Epidermal melanocyte (primary cell): ENCODE data around the gene KCNH4.
"Not testable (repeated sequence)": the region's sequence is repeated elsewhere in the genome, so short reads cannot be mapped to it uniquely, and the experiment has no call there.

Experiments used
- DNase-seq: peaks from one replicate; pipeline ENCODE4 v3.0.0; 2011; ENCODE audit warnings: low spot score; ENCODE audit not compliant: insufficient read length

Gene KCNH4

DNA sequence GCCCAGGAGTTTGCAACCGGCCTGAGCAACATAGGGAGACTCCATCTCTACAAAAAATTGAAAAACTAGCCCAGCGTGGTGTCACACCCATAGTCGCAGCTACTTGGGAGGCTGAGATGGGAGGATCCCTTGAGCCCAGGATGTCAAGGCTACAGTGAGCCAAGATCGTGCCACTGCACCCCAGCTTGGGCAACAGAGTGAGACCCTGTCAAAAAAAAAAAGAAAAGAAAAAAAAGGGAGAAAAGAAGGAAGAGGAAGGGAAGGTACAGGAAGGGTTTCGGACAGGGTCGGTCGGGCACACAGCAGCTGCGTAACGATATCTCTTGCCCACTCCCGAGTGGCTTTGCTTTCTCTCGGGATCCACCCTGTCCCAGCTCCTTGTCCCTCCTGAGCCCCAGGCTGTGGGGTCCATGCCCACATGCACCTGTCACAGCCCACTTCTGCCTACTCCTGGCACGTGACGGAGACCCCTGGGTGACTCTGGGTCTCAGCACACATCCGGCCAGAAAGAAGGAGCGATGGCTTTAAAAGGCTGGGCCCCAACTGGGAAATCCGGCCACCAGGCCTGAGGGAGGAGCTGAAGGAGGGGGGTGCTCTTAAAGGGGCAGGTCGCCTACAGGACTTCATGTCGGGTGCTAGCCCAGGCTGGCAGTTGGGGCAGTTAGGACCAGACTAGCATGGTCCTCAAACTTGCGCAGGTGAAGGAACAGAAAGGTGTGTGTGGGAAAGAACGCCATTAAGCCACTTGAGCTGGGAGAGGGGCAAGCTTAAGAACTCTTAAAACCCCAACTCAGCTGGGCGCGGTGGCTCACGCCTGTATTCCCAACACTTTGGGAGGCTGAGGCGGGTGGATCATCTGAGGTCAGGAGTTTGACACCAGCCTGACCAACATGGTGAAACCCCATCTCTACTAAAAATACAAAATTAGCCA is 13.3 kb upstream of the KCNH4 start, which contains the start of gene GHDC:
TSS of gene GHDC (minus strand) at position 526 of the 931 bp plus-strand sequence. CDS start 913 bp downstream, outside the sequence.
- DNase-seq: peak; percentile 89

DNA sequence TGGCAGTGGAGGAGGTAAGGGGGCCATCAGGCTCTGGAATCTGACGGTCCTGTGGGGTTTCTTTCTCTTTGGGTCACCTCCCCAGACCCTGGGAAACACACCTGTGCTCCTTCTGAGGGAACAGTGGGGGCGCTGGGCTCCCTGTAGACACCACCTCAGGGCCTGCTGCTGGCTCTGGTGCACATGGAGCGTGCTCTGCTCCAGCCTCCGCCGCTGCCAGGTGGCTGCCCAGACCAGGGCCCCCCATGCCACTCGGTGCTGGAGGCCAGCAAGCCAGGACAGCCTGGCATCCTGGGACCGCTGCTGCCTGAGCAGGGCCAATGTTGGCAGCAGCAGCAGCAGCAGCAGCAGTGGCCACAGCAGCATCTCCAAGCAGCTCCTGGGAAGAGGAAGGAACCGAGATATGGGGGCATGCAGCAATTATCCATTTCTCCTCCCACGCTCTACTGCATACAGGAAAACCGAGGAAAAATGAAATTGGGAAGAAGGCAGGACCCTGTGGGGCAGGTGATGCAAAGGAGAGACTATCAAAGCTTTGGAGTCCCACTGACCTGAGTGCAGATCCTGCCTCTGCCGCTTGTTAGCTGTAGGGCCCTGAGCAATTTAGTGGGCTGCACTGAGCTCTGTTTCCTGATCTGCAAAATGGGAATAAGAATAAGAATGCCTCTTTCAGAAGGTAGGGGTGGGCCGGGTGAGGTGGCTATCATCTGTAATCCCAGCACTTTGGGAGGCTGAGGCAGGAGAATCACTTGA is 12.4 kb upstream of the KCNH4 start:
- no peak for DNase-seq

DNA sequence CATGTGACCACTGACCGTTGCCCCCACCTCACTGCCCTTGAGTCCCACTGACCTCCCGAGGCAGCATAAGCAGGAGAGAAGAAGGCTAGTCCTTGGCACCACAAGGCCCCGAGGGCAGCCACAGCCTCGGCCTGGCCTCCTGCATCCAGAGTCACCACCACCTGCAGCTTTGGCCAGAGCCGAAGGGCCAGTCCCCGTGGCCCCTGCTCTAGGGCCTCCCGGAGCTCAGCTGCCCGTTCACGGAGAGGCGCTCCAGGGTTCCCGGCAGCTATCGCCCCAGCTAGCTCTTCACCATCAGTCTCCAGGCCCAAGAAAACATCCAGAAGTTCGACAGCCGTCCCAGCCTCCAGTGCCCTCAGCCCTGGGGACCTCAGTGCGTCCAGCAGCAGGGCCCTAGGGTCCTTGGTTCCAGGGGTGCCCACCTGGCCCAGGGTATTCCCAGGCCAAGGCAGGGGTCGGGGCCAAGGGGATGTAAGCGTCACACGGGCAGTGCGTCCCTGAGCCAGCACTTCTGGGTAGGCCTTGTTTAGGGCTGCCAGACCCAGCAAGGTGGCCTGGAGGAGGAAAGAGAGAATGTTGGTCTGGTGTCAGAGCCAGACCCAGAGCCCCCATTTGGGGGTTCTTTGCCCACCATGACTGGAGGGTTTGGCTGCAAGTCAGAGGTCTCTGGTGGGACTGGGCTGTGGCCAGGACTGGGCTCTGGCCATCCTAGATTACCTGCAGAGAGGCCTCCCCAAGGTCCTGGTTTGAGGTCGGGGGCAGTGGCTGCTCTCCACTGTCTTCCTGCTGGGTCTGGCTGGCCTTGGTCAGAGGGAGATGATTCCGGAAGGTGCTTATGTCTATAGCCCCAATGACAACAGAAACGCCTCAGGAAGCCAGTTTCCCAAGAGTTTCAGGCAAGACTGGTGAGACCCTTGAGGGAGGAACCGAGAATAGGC is 11.5 kb upstream of the KCNH4 start:
- DNase-seq: no peak

DNA sequence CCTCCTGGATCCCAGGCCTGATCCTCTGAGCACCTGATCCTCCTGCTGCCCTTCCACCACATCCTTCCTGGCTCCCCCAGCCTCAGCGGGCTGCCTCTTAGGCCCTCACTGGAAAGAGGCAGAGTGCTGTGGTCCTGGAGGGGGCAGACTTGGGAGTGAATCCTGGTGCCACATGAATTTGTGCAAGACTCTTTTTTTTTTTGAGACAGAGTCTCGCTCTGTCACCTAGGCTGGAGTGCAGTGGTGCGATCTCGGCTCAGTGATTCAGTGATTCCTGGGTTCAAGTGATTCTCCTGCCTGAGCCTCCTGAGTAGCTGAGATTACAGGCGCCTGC is 10.3 kb upstream of the KCNH4 start:
- DNase-seq: no peak

DNA sequence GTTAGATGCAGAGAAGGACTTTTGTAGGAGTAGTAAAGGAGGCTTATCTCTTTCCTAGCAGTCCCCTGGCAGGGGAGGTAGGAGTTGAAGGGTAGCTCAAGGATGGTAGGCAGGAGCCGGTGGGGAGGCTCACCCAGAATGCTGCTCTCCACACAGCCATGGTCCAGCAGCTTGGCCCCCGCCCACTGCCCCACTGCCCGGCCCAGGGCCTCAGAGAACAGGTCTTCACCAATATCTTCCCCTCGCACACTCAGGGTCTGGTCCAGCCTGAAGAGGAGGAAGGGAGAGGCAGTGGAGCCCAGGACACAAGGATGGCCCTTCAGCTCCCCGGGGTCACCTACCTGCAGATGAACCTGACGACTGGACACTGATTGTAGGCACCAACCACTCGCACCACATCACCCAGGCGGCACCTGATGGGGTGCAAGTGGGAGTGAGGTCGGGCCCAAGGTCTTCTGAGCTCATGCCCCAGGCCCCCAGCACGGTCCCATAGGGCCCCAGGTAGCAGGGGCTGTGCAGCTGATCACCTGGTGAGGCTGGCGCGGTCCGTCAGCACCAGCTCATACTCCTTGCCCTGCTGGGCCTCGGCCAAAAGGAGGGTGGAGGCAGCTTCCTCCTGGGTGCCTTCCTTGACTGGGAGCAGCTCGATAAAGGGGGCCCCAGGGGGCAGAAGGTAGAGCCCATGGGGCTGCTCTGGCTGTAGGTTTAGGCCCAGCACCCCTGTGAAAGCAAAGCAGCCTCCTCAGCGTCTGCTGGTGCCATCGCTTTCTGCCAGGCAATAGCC is 9.7 kb upstream of the KCNH4 start:
- no peak for DNase-seq

DNA sequence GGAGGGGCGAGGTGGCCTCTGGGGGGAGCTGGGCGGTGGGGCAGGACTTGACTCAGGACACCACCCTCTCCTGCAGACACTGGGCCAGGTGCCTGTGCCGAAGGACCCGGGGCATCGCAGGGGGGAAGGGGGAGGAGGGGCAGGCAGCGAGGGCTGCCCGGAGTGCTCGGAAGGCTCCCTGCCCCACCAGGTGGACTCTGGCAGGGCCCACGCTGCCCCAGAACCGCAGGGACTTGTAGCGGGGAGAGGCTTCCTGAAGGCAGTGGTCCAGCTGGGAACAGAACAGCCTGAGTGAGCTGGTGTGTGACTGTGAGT is 8.7 kb upstream of the KCNH4 start:
- DNase-seq: no peak

DNA sequence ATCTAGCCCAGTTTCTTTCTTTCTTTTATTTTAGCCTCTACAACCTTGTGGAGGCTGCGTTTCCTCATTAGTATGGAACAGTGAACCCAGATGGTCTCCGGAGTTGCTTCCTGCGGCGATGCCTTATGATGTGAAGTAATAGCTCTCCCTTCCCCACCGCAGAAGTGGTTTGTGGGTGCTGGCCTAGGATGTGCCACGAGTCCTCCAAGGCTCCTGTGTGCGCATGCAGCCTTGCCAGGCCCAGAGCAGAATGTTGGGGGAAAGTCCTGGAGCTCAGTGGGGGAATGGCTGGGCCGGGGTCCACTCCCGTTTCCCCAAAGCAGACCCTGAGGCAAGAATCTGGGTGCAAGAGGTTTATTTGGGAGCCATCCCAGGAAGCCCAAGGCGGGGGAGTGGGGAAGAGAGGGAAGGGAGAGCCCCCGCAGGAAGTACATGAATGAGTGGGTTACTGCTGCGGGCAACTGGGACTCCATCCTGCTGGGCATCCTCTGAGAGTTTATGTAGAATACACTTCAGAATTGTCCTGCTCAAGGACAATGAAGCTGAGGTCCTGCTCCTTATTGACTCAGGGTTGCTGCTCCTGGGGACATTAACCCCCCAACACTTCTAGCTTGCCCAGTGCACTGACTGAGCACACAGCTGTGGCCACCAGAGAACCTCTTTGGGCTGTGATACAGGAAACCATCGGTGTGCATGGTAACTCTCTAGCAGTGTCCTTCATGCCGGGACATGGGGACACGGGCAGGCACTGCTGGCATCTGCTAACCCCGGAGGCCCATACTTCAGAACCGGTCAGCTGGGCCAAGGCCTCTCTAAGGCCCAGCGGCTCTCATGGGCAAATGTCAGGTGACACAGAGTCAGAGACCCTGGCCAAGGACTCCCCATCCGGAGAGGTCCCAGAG is 8.1 kb upstream of the KCNH4 start:
- DNase-seq: no peak

DNA sequence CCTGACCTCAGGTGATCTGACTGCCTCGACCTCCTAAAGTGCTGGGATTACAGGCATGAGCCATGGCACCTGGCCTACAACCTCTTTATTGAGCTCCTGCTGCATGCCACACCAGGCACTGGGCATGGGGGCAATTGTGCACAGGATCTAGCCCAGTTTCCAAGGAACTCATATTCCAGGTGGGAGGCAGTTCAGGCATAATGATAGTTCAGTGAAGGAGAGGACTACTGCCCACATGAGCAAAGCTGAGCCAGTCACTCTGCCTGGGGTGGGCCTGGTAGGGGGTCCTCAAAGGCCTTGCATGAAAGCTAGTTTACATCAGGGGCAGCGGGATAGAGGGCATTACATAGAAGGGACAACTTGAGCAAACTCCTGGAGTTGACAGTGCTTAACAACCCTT is 6.9 kb upstream of the KCNH4 start:
- DNase-seq: no peak

DNA sequence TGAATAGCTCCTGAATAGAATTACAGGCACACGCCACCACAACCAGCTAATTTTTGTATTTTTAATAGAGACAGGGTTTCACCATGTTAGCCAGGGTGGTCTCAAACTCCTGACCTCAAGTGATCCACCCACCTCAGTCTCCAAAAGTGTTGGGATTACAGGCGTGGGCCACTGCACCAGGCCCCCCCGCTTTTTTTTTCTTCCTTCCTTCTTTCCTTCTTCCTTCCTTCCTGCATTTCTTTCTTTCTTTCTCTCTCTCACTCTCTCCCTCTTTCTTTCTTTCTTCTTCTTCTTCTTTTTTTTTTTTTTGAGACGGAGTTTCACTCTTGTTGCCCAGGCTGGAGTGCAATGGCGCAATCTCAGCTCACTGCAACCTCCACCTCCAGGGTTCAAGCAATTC is 5.2 kb upstream of the KCNH4 start:
- not testable (repeated sequence) for DNase-seq

DNA sequence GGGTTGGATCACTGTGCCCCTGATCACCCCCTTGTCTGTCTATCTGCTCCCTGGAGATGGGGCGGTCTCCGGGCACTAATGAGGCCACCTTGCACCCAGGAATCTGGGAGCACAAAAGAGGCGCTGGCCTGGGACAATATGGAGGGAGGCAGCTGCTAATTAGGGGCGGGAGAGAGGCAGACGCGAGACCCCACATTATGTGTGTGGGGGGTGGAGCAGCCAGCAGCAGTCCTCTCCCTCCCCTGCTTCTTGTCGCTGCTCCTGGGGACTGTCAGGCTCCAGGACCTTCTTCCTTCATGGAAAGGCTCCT is 4.6 kb upstream of the KCNH4 start:
- no peak for DNase-seq

DNA sequence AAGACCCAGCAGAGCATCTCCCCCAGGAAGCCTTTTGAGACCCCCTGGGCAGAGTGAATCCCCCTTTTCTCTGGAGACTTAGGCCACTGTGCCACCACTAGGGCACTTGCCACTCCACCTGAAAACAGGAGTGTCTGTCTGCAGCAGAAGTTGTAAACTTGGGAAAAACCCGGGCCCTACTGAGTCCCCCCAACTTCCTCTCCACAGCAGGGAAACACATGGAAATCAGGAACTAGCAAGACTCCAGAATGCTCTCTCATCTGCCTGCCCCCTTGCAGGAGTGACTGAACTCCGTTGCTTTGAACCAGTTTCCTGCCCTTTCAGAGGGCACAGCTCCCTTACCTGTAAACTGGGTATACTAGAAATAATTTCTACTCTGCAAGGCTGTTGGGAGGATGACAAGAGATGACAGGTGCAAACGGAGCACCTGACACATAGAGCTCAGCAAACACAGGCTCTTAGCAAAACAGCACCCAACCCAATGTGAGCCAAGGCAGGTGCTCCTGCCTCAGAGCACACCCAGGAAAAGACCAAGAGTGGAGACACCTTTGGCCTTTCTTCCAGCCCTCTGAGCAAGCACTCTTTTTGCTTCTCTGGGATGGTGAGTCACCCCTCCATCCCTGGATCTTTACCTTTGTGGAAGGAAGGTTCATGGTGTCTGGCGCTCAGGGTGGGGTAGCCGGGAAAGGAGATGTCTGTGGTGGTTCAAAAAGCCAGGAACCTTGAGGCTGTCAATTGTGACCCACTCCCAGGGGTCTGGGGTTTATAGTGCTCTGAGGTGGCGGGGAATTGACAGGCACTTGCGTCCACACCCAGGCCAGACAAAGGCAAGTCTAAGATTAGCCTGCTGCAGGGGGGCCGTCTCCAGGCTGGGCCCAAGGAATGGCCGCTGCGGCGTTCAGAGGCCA is 4.0 kb upstream of the KCNH4 start, which contains the start of gene HCRT:
TSS of gene HCRT (minus strand) at position 740 of the 908 bp plus-strand sequence. CDS start at position 653, 87 bp downstream.
- no peak for DNase-seq

DNA sequence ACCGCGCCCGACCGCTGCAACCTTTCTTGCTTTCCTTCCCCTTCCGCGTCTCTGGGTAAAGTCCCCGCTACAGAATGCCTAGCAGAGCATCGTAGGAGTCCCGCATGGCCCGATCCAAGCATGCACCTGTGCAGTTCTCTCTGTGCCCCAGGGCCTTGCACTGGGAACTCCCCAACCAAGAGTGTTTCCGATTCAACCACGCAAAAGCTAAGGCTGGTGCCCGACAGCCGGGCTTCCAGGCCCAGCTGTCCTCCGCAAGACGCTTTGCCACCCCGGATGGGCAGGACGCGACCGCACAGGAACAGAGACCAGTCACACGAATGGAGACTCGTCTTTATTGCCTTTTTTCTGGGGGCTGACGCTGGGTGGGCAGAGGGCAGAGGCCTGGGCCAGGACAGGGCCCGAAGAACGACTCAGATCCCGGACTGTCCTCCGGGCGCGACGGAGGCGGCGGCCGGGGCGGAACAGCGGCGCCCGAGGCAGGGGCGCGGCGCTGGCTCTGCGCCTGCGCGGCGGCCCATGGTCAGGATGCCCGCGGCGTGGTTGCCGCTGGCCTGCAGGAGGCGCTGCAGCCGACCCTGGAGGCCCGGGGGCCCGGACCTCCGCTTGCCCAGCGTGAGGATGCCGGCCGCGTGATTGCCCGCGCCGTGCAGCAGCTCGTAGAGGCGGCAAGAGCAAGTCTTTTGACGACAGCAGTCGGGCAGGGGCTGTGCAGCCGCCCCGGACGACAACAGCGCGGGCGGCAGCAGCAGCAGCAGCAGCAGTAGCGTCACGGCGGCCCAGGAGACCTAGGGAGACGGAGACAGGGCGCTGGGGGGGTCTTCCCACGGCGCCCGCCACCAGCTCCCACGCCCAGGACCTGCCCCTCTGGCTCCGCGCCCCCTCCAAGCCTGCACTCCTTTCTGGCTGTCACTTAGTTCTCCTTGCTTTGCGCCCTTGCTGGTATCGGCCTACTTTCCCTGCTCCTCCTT is 3.1 kb upstream of the KCNH4 start:
- DNase-seq: peak; percentile 46

DNA sequence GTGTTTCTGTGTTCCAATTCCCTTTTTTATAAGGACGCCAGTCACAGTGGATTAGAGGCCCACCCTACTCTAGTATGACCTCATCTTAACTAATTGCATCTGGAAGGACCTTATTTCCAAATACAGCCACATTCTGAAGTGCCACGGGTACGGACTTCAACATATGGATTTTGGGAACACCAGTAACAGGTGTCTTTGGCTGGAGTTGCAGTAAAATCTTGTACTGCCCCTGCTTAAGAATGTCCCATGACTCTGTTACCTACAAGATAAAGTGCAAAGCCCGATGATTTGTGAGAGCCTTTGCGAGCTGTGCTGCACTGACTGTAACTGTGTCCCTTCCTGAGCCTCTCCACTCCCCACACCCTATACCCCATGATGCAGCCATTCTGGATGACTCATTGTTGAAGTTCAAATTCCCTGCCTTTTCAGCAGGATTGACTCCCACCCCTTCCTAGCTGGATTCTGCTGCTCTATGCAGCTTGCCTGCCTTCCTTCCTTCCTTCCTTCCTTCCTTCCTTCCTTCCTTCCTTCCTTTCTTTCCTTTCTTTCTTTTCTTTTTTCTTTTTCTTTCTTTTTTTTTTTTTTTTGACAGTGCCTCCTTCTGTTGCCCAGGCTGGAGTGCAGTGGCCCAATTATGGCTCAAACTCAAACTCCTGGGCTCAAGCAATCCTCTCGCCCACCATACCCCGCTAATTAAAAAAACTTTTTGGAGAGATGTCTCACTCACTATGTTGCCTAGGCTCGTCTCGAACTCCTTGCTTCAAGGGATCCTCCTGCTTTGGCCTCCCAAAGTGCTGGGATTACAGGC is 2.2 kb upstream of the KCNH4 start:
- DNase-seq: no peak

DNA sequence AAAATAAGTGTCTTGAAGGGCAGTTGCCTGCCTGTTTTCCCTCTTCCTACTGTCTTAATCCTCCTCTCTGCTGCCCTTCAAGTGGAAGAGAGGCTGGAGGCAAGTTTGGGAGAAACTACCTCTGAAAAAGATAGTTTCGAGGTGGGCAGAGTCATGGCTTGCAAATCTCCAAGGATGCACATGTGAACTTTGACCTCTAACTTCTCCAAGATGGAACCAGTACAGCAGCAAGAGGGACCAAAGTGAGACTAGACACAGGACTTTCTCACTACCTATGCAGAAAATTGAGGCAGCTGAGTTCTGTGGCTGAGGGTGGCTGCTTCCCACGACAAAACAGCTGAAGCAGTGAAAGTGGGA is 887 bp upstream of the KCNH4 start:
- DNase-seq: no peak

DNA sequence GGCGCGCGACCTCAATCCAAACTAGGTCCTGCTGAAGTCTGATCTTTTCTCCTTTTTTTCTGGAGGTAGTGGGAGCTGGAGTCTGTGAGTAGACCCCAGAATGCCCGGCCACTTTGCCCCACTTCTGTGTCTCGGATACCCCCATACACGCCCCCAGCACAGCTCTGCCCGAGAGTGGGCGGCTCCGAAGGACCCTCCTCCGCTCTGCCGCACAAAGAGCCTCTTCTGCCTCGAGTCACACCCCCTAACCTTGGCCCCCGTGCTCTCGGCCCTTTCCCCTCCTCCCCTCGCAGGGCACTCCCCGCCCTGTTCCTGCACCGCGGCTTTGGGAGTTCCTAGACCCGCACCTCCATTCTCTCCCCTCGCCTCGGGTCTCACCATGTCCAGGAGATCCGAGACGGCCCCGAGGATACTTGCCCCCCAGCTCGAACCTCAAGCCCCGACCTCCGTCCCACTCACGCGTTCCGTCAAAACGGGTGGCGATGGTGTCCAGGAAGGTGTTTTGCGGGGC is 476 bp downstream of the KCNH4 start:
- DNase-seq: no peak

DNA sequence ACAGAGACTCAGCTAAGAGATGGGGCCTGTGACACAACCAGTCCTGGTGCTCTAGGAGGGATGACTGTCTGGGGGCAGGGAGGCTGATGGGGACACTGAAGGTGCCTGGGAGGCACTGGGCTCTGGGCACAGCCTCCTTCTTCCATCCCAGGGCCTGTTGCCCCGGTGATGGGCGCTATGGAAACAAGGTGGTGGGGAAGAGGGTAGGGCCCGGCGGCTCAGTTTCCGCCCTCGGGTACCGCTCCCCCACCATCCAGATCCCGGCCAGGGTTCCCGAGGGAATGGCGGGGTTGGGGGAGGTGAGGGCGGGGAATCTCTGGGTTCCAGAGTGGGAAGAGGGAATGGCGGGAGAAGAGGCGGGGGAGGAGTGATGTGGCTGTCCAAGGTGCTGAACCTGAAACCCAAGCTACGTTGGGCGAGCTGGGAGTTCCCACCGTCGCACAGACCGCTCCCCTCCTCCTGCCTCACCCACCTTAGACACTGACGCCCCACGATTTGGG is 981 bp downstream of the KCNH4 start:
- peak; percentile 69 for DNase-seq
